ENCODE results near the gene VPS33B. TPM values are rescaled to one million over a fixed set of nuclear protein-coding genes. Genes with fewer than 3 reads are reported as not detected.

The VPS33B gene
- total and polyA plus RNA-seq, 2 of the 13 experiments (the other 11 are each of a cell fraction or from before 2014, with no cell fraction given) = 15.8 to 16.5 TPM

- TF ChIP-seq BHLHE40 (IDR thresholded peaks at IDR 0.05; ENCODE audit: low read length) (0 out of 2 replicates have a peak, but pooled peaks have one; percentile 31), BCL6 (CRISPR knock-in tag; IDR thresholded peaks at IDR 0.05) (peak; percentile 15; the same call in 1 of the 2 replicates), ELF1 (CRISPR knock-in tag; IDR thresholded peaks at IDR 0.05) (peak; percentile 71), HNF1B (CRISPR knock-in tag; IDR thresholded peaks at IDR 0.05) (peak; percentile 89), POLR2A (IDR thresholded peaks at IDR 0.05; ENCODE audit: insufficient read depth in 1 of 2, low read depth in 2 of 2, low read length in 2 of 2) (peak; percentile 60 to 87), ZNF619 (CRISPR knock-in tag; IDR thresholded peaks at IDR 0.05) (no peak), ZNF564 (CRISPR knock-in tag; IDR thresholded peaks at IDR 0.05) (peak; percentile 85; the same call in 1 of the 2 replicates), POGZ (CRISPR knock-in tag; IDR thresholded peaks at IDR 0.05) (peak; percentile 94), CBX1 (IDR thresholded peaks at IDR 0.05; ENCODE audit: low read depth) (peak; percentile 83), ZBTB34 (CRISPR knock-in tag; IDR thresholded peaks at IDR 0.05) (peak; percentile 51), ZNF343 (CRISPR knock-in tag; IDR thresholded peaks at IDR 0.05) (peak; percentile 94; the same call in 1 of the 2 replicates)
- TF ChIP-seq, protein P1, sequence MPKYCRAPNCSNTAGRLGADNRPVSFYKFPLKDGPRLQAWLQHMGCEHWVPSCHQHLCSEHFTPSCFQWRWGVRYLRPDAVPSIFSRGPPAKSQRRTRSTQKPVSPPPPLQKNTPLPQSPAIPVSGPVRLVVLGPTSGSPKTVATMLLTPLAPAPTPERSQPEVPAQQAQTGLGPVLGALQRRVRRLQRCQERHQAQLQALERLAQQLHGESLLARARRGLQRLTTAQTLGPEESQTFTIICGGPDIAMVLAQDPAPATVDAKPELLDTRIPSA (CRISPR knock-in tag; IDR thresholded peaks at IDR 0.05; ENCODE audit: borderline replicate concordance) = no peak; the same call in 1 of the 2 replicates
- TF ChIP-seq, protein P2, sequence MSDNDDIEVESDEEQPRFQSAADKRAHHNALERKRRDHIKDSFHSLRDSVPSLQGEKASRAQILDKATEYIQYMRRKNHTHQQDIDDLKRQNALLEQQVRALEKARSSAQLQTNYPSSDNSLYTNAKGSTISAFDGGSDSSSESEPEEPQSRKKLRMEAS (IDR thresholded peaks at IDR 0.05) = peak; percentile 75; the same call in 1 of the 2 replicates
- TF ChIP-seq, protein P3, sequence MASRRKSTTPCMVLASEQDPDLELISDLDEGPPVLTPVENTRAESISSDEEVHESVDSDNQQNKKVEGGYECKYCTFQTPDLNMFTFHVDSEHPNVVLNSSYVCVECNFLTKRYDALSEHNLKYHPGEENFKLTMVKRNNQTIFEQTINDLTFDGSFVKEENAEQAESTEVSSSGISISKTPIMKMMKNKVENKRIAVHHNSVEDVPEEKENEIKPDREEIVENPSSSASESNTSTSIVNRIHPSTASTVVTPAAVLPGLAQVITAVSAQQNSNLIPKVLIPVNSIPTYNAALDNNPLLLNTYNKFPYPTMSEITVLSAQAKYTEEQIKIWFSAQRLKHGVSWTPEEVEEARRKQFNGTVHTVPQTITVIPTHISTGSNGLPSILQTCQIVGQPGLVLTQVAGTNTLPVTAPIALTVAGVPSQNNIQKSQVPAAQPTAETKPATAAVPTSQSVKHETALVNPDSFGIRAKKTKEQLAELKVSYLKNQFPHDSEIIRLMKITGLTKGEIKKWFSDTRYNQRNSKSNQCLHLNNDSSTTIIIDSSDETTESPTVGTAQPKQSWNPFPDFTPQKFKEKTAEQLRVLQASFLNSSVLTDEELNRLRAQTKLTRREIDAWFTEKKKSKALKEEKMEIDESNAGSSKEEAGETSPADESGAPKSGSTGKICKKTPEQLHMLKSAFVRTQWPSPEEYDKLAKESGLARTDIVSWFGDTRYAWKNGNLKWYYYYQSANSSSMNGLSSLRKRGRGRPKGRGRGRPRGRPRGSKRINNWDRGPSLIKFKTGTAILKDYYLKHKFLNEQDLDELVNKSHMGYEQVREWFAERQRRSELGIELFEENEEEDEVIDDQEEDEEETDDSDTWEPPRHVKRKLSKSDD (CRISPR knock-in tag; IDR thresholded peaks at IDR 0.05; ENCODE audit: low read depth) = peak; percentile 80; the same call in 1 of the 2 replicates
- TF ChIP-seq, protein P4, sequence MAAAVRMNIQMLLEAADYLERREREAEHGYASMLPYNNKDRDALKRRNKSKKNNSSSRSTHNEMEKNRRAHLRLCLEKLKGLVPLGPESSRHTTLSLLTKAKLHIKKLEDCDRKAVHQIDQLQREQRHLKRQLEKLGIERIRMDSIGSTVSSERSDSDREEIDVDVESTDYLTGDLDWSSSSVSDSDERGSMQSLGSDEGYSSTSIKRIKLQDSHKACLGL (CRISPR knock-in tag; IDR thresholded peaks at IDR 0.05) = peak; percentile 81
- TF ChIP-seq, protein P5, sequence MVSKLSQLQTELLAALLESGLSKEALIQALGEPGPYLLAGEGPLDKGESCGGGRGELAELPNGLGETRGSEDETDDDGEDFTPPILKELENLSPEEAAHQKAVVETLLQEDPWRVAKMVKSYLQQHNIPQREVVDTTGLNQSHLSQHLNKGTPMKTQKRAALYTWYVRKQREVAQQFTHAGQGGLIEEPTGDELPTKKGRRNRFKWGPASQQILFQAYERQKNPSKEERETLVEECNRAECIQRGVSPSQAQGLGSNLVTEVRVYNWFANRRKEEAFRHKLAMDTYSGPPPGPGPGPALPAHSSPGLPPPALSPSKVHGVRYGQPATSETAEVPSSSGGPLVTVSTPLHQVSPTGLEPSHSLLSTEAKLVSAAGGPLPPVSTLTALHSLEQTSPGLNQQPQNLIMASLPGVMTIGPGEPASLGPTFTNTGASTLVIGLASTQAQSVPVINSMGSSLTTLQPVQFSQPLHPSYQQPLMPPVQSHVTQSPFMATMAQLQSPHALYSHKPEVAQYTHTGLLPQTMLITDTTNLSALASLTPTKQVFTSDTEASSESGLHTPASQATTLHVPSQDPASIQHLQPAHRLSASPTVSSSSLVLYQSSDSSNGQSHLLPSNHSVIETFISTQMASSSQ (IDR thresholded peaks at IDR 0.05; ENCODE audit: low read depth) = no peak; the same call in 1 of the 2 replicates
- TF ChIP-seq, protein P5 (CRISPR knock-in tag; IDR thresholded peaks at IDR 0.05; ENCODE audit: borderline replicate concordance) = peak; percentile 80; the same call in 1 of the 2 replicates
Observed at GRCh38 chr15:90994417-90995311, 27.7 kb downstream of the VPS33B start, which contains the start of gene PRC1 (continued).
